Measurements from ENCODE around the gene TMEM273. TPM values are rescaled to one million over a fixed set of nuclear protein-coding genes. Genes with fewer than 3 reads are reported as not detected.

The TMEM273 gene
- total RNA-seq, 1 donor from 2014 or later = 48.5 TPM

- H3K27ac ChIP-seq = no peak overlapping the region
- ATAC-seq = no peak
- no peak for DNase-seq
- intact Hi-C loops (cut with DNase I) = no loop called here
- no peaks in the 10 kb centered on the region for H3K27me3 ChIP-seq (ENCODE audit: low read depth)
- H3K4me3 ChIP-seq = peak overlapping the region; percentile 7
- H3K4me1 ChIP-seq = peaks cover 69% of the 10 kb centered on the region
- no peak for TF ChIP-seq CTCF (IDR thresholded peaks at IDR 0.05)
- no peaks in the 10 kb centered on the region for H3K9me3 ChIP-seq
- H3K36me3 ChIP-seq = no peaks in the 10 kb centered on the region
Observed at GRCh38 chr10:49185213-49185612, 3.0 kb downstream of the TMEM273 start.

GRCh38 chr10:49184642-49185111, 3.5 kb downstream of the TMEM273 start:
- H3K9me3 ChIP-seq = no peaks in the 10 kb centered on the region
- ATAC-seq (no peak), DNase-seq (no peak)
- peaks cover 64% of the 10 kb centered on the region for H3K4me1 ChIP-seq
- peak overlapping the region; percentile 7 for H3K4me3 ChIP-seq
- no peaks in the 10 kb centered on the region for H3K27me3 ChIP-seq (ENCODE audit: low read depth)
- no peak for TF ChIP-seq CTCF (IDR thresholded peaks at IDR 0.05)
- no peak overlapping the region for H3K27ac ChIP-seq
- intact Hi-C loops (cut with DNase I) = no loop called here
- H3K36me3 ChIP-seq = no peaks in the 10 kb centered on the region

- intact Hi-C loops (cut with DNase I) = no loop called here
- DNase-seq (no peak), ATAC-seq (peak; percentile 17 to 59)
- H3K27ac ChIP-seq = no peak overlapping the region
- no peaks in the 10 kb centered on the region for H3K27me3 ChIP-seq (ENCODE audit: low read depth)
- H3K36me3 ChIP-seq = no peaks in the 10 kb centered on the region
- H3K9me3 ChIP-seq = no peaks in the 10 kb centered on the region
- peaks cover 59% of the 10 kb centered on the region for H3K4me1 ChIP-seq
- TF ChIP-seq CTCF (IDR thresholded peaks at IDR 0.05) = no peak
- peak overlapping the region; percentile 23 for H3K4me3 ChIP-seq
Observed at GRCh38 chr10:49183596-49184542, 4.3 kb downstream of the TMEM273 start.

- Histone ChIP-seq H3K9me3 (no peaks in the 10 kb centered on the region), H3K27me3 (ENCODE audit: low read depth) (no peaks in the 10 kb centered on the region), H3K36me3 (no peaks in the 10 kb centered on the region), H3K4me1 (peaks cover 59% of the 10 kb centered on the region), H3K4me3 (no peak overlapping the region), H3K27ac (no peak overlapping the region)
- intact Hi-C loops (cut with DNase I) = no loop called here
- no peak for TF ChIP-seq CTCF (IDR thresholded peaks at IDR 0.05)
- no peak for DNase-seq
- no peak for ATAC-seq
Observed at GRCh38 chr10:49182776-49183175, 5.4 kb downstream of the TMEM273 start.

- no peaks in the 10 kb centered on the region for H3K9me3 ChIP-seq
- DNase-seq = no peak
- no peak overlapping the region for H3K27ac ChIP-seq
- H3K4me1 ChIP-seq = peaks cover 56% of the 10 kb centered on the region
- H3K27me3 ChIP-seq (ENCODE audit: low read depth) = no peaks in the 10 kb centered on the region
- TF ChIP-seq CTCF (IDR thresholded peaks at IDR 0.05) = no peak
- H3K4me3 ChIP-seq = no peak overlapping the region
- no peaks in the 10 kb centered on the region for H3K36me3 ChIP-seq
- intact Hi-C loops (cut with DNase I) = no loop called here
- ATAC-seq = no peak
Observed at GRCh38 chr10:49180444-49180860, 7.7 kb downstream of the TMEM273 start.
